ENCODE results near the gene CITED4. TPM values are rescaled to one million over a fixed set of nuclear protein-coding genes. Genes with fewer than 3 reads are reported as not detected.

The CITED4 gene
- total and polyA plus RNA-seq, 9 of the 15 experiments (the other 6 are each of a cell fraction or from before 2014, with no cell fraction given), result 0.11 to 1.2 (median 0.17) TPM; not detected in 2

DNA sequence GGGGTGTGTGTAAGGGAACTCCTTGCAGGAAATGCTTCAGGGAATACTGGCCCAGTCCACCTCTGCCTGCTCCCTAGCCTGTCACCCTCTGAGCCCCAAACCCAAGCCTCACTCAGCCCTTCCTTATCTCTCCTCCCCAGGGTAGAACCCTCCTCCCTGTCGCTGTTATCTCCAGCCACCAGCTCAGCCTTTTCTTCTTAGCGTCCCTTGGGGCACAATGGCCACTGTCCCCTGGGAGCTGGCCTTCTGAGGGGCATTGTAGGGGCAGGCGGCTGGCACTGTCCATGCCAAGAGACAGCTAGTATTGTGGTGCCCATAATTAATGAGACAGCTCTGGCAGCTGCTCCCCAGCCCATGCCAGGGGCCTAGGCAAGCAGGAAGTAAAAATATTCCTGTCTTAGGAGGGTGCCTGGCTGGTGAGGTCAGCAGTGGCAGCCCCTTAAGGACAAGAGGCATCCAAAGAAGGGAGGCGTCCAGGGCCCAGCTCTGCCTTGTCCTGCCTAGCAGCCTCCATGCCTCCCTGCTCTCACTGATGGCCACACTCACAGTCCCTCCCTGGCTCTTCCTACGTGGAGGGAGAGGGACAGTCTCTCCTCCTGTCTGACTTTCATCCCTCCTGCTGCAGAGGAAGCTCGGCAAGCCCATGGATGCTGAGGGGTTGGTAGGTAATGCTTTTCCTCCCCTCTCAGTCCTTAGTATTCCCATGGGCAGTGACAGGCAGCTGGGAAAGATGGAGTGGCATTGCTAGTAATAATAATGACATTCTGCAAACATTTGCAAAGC, 41.1 kb downstream of the CITED4 start (continued):
- TF ChIP-seq, protein P1, sequence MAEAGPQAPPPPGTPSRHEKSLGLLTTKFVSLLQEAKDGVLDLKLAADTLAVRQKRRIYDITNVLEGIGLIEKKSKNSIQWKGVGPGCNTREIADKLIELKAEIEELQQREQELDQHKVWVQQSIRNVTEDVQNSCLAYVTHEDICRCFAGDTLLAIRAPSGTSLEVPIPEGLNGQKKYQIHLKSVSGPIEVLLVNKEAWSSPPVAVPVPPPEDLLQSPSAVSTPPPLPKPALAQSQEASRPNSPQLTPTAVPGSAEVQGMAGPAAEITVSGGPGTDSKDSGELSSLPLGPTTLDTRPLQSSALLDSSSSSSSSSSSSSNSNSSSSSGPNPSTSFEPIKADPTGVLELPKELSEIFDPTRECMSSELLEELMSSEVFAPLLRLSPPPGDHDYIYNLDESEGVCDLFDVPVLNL (CRISPR knock-in tag; IDR thresholded peaks at IDR 0.05; ENCODE audit: low read depth), result no peak
- TF ChIP-seq ZNF518B (CRISPR knock-in tag; IDR thresholded peaks at IDR 0.05) (no peak), ZSCAN32 (CRISPR knock-in tag; IDR thresholded peaks at IDR 0.05) (no peak), ZKSCAN8 (CRISPR knock-in tag; IDR thresholded peaks at IDR 0.05) (peak; percentile 80; the same call in 1 of the 2 replicates), ZNF408 (CRISPR knock-in tag; IDR thresholded peaks at IDR 0.05; ENCODE audit: low read depth) (no peak), ZNF717 (CRISPR knock-in tag; IDR thresholded peaks at IDR 0.05) (no peak), KLF13 (tag; IDR thresholded peaks at IDR 0.05; ENCODE audit: borderline replicate concordance, low read depth) (no peak), KDM4B (IDR thresholded peaks at IDR 0.05; ENCODE audit: borderline replicate concordance in 2 of 2, low read depth in 1 of 2) (no peak), ZNF197 (CRISPR knock-in tag; IDR thresholded peaks at IDR 0.05; ENCODE audit: low read depth) (peak; percentile 88), KAT2B (IDR thresholded peaks at IDR 0.05; ENCODE audit: low read depth, low read length) (no peak), MYC (IDR thresholded peaks at IDR 0.05; ENCODE audit: low read depth, low read length) (peak; percentile 50), MYC (CRISPR knock-in tag; IDR thresholded peaks at IDR 0.05; ENCODE audit: borderline replicate concordance, low read depth) (no peak), SPI1 (IDR thresholded peaks at IDR 0.05; ENCODE audit: borderline replicate concordance, low read depth, low read length) (no peak), CREB1 (IDR thresholded peaks at IDR 0.05) (peak; percentile 68; the same call in 1 of the 2 replicates), CREB1 (CRISPR knock-in tag; IDR thresholded peaks at IDR 0.05) (peak; percentile 62; the same call in 1 of the 2 replicates), CEBPB (tag; IDR thresholded peaks at IDR 0.05) (no peak), AFF1 (IDR thresholded peaks at IDR 0.05; ENCODE audit: low read depth in 1 of 2, partially characterized antibody in 2 of 2) (peak in 1 of 2 experiments; percentile 67)
- TF ChIP-seq, protein P2, sequence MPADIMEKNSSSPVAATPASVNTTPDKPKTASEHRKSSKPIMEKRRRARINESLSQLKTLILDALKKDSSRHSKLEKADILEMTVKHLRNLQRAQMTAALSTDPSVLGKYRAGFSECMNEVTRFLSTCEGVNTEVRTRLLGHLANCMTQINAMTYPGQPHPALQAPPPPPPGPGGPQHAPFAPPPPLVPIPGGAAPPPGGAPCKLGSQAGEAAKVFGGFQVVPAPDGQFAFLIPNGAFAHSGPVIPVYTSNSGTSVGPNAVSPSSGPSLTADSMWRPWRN (IDR thresholded peaks at IDR 0.05; ENCODE audit: low read depth), result peak; percentile 82

All from K562 (cell line).